Left lung (tissue), 10 donors: ENCODE measurements around the gene CCDC188. TPM values are rescaled to one million over a fixed set of nuclear protein-coding genes. Genes with fewer than 3 reads are reported as not detected.

Experiments
- ATAC-seq: fragments of 200-7000 bp; cut with Tn5 transposase; one replicate; pipeline ENCODE4 v1.9.1; 2020; ENCODE audit warnings: moderate library complexity
- DNase-seq, 4 donors: peaks; one replicate each; pipeline ENCODE4 v3.0.0-alpha.2; 2013 to 2020
- H3K27ac ChIP-seq, 2 donors: fragments of 200-600 bp; sonication (generic) in 1 of 2; one replicate each; pipeline versions ENCODE4 v1.5.0 to v1.8.0; 2020 to 2021
- H3K27me3 ChIP-seq, 2 donors: fragments of 200-600 bp; sonication (generic) in 1 of 2; one replicate each; pipeline versions ENCODE4 v1.5.0 to v1.8.0; 2020 to 2021
- H3K36me3 ChIP-seq, 2 donors: fragments of 200-600 bp; sonication (generic) in 1 of 2; one replicate each; pipeline versions ENCODE4 v1.5.0 to v1.8.0; 2020 to 2021
- H3K4me1 ChIP-seq, 2 donors: fragments of 200-600 bp; one replicate each; pipeline ENCODE4 v1.8.0; 2021
- H3K4me3 ChIP-seq, 2 donors: fragments of 200-600 bp; sonication (generic) in 1 of 2; one replicate each; pipeline versions ENCODE4 v1.5.0 to v1.8.0; 2020 to 2021; ENCODE audit warnings: mild to moderate bottlenecking in 1 of 2
- H3K9me3 ChIP-seq, 2 donors: fragments of 200-600 bp; sonication (generic) in 1 of 2; one replicate each; pipeline versions ENCODE4 v1.5.0 to v1.8.0; 2020 to 2021
- CTCF ChIP-seq, 2 donors: fragments of 200-600 bp; sonication (generic) in 1 of 2; IDR thresholded peaks; one replicate each; pipeline versions ENCODE4 v1.5.0 to v1.8.0; 2021; ENCODE audit warnings: antibody characterized with exemption in 2 of 2
- intact Hi-C, 2 donors: fragments of 100-400 bp; cut with DNase I; formaldehyde crosslinking; loops; one replicate each; pipeline versions ENCODE4 v1.11.2 to v1.14.2; 2022
- polyA plus RNA-seq, 6 donors: library from polyadenylated mRNA; unstranded; fragments of 120-200 nt; gene quantifications; one replicate each; pipeline ENCODE4 v1.2.1, GENCODE V29; 2013; ENCODE audit not compliant: insufficient read length in 6 of 6
- total RNA-seq, 2 donors: library from RNA; stranded (reverse); fragmentation: NEBNext Ultra II Directional; extraction: Animal tissue kit (Norgen Biotek cat#: 25700); gene quantifications; one replicate each; pipeline ENCODE4 v1.2.1, GENCODE V29; 2021
- donor health status: DM: no; HTN: yes; CAD: no.
- donor health status: DM: no; HTN: no; CAD: no.

The CCDC188 gene
- total and polyA plus RNA-seq, 8 donors = 1.1 to 3.9 (median 1.7) TPM

- DNase-seq = peak in 1 of 4 donors; percentile 72
- no peak for ATAC-seq
- H3K27ac ChIP-seq = no peak overlapping the region
- peaks cover 10 to 19% of the 10 kb centered on the region in 2 donors for H3K4me1 ChIP-seq
- no peak for TF ChIP-seq CTCF (IDR thresholded peaks at IDR 0.05)
- no peak overlapping the region for H3K4me3 ChIP-seq
- intact Hi-C loops = no loop called here
- H3K27me3 ChIP-seq = no peaks in the 10 kb centered on the region
- no peaks in the 10 kb centered on the region for H3K9me3 ChIP-seq
- peaks cover 0 to 55% of the 10 kb centered on the region in 2 donors for H3K36me3 ChIP-seq
Measured at GRCh38 chr22:20140521-20140964, 10.3 kb downstream of the CCDC188 start.

- ATAC-seq (no peak), DNase-seq (no peak)
- Histone ChIP-seq H3K9me3 (no peaks in the 10 kb centered on the region), H3K36me3 (peaks cover 0 to 50% of the 10 kb centered on the region in 2 donors), H3K4me1 (peaks cover 10 to 22% of the 10 kb centered on the region in 2 donors), H3K4me3 (no peak overlapping the region), H3K27me3 (no peaks in the 10 kb centered on the region), H3K27ac (no peak overlapping the region)
- intact Hi-C loops = no loop called here
- no peak for TF ChIP-seq CTCF (IDR thresholded peaks at IDR 0.05)
Measured at GRCh38 chr22:20140107-20140445, 10.8 kb downstream of the CCDC188 start.

- Histone ChIP-seq H3K4me3 (no peak overlapping the region), H3K9me3 (no peaks in the 10 kb centered on the region), H3K4me1 (peaks cover 10 to 26% of the 10 kb centered on the region in 2 donors), H3K36me3 (peaks cover 0 to 45% of the 10 kb centered on the region in 2 donors), H3K27ac (no peak overlapping the region), H3K27me3 (no peaks in the 10 kb centered on the region)
- intact Hi-C loops = no loop called here
- TF ChIP-seq CTCF (IDR thresholded peaks at IDR 0.05) = no peak
- DNase-seq = peak in 1 of 4 donors; percentile 76
- no peak for ATAC-seq
Measured at GRCh38 chr22:20139391-20140106, 11.3 kb downstream of the CCDC188 start.

GRCh38 chr22:20138868-20139267, 12.0 kb downstream of the CCDC188 start:
- peaks cover 0 to 41% of the 10 kb centered on the region in 2 donors for H3K36me3 ChIP-seq
- ATAC-seq (no peak), DNase-seq (peak in 1 of 4 donors; percentile 56)
- intact Hi-C loops = no loop called here
- H3K9me3 ChIP-seq = no peaks in the 10 kb centered on the region
- no peak overlapping the region for H3K27ac ChIP-seq
- TF ChIP-seq CTCF (IDR thresholded peaks at IDR 0.05) = no peak
- no peak overlapping the region for H3K4me3 ChIP-seq
- no peaks in the 10 kb centered on the region for H3K27me3 ChIP-seq
- H3K4me1 ChIP-seq = peaks cover 10 to 32% of the 10 kb centered on the region in 2 donors

- Histone ChIP-seq H3K4me1 (peaks cover 10 to 36% of the 10 kb centered on the region in 2 donors), H3K27ac (no peak overlapping the region)
- peak; percentile 13 for ATAC-seq
Measured at GRCh38 chr22:20138417-20138738, 12.5 kb downstream of the CCDC188 start.

More at GRCh38 chr22:20138417-20138738, 12.5 kb downstream of the CCDC188 start:
- Histone ChIP-seq H3K36me3 (peaks cover 0 to 36% of the 10 kb centered on the region in 2 donors), H3K9me3 (no peaks in the 10 kb centered on the region), H3K27me3 (no peaks in the 10 kb centered on the region), H3K4me3 (no peak overlapping the region)
- DNase-seq = no peak
- intact Hi-C loops = no loop called here
- TF ChIP-seq CTCF (IDR thresholded peaks at IDR 0.05) = no peak
